ENCODE measurements around the gene MEP1A.
"Not testable (repeated sequence)": the region's sequence is repeated elsewhere in the genome, so short reads cannot be mapped to it uniquely, and the experiment has no call there.

Gene MEP1A

DNA sequence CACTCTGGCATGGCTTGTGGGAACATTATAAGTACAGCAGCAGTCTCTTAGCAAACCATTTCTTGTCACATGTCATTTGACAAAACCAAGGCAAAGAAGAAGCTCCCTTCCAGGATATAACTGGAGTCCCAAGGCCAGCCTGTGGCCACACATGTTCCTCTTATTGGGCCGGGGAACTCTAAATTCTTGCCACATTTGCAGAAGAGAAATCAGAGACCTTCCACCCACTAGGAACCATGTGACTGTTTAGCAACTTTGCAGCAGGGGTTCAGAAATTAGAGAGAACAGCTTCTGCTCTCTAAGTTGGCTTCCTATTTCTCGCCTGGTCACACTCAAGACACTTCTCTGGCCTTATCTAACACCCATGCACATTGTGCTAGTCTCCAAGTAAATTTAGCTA lies 20.4 kb upstream of the MEP1A start:
- TF ChIP-seq, protein P1, sequence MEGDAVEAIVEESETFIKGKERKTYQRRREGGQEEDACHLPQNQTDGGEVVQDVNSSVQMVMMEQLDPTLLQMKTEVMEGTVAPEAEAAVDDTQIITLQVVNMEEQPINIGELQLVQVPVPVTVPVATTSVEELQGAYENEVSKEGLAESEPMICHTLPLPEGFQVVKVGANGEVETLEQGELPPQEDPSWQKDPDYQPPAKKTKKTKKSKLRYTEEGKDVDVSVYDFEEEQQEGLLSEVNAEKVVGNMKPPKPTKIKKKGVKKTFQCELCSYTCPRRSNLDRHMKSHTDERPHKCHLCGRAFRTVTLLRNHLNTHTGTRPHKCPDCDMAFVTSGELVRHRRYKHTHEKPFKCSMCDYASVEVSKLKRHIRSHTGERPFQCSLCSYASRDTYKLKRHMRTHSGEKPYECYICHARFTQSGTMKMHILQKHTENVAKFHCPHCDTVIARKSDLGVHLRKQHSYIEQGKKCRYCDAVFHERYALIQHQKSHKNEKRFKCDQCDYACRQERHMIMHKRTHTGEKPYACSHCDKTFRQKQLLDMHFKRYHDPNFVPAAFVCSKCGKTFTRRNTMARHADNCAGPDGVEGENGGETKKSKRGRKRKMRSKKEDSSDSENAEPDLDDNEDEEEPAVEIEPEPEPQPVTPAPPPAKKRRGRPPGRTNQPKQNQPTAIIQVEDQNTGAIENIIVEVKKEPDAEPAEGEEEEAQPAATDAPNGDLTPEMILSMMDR (IDR thresholded peaks at IDR 0.05), result peak; percentile 30
- Histone ChIP-seq H3K27ac (peak overlapping the region; percentile 92), H3K9me3 (no peaks in the 10 kb centered on the region), H3K36me3 (no peaks in the 10 kb centered on the region), H3K4me1 (ENCODE audit: control insufficient read depth in 1 of 2, insufficient read depth in 1 of 2, low read depth in 1 of 2, low read length in 1 of 2) (peaks cover 43 to 44% of the 10 kb centered on the region in 2 experiments), H3K27me3 (no peaks in the 10 kb centered on the region), H3K4me3 (ENCODE audit: low read depth in 1 of 2, low read length in 1 of 2) (peak overlapping the region; percentile 15 to 26)

DNA sequence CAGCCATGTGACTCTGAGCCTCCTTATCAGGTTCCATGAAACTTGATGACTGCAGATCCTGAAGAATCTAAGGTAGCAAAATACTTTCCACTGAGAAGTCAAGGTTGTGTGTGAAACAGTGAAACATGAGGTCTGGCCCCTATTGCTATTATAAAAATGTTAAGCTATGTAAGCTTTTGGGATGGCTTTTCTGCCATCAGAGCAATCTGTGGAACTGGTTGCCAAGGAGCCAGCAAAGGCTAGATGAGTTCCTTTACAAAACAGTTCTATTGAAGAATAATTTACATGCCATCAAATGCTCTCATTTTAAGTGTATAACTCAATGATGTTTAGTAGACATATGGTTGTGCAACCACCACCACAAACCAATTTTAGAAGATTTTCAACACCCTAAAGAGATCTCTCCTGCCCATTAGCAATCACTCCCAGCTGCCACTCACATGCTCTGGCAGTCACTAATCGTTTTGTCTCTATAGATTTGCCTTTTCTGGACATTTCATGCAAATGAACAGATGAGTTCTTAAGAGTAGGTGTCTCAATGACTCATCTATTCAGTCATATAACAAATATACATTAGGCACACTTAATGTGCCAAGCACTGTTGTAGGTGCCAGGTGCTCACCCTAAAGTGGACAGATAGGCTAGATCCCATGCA lies 19.9 kb upstream of the MEP1A start:
- Histone ChIP-seq H3K27ac (peak overlapping the region; percentile 92), H3K4me3 (ENCODE audit: low read depth in 1 of 2, low read length in 1 of 2) (peak overlapping the region in 1 of 2 experiments; percentile 26), H3K36me3 (no peaks in the 10 kb centered on the region), H3K27me3 (no peaks in the 10 kb centered on the region), H3K4me1 (ENCODE audit: control insufficient read depth in 1 of 2, insufficient read depth in 1 of 2, low read depth in 1 of 2, low read length in 1 of 2) (peaks cover 43 to 44% of the 10 kb centered on the region in 2 experiments), H3K9me3 (no peaks in the 10 kb centered on the region)
- TF ChIP-seq, protein P1 (IDR thresholded peaks at IDR 0.05), result no peak

DNA sequence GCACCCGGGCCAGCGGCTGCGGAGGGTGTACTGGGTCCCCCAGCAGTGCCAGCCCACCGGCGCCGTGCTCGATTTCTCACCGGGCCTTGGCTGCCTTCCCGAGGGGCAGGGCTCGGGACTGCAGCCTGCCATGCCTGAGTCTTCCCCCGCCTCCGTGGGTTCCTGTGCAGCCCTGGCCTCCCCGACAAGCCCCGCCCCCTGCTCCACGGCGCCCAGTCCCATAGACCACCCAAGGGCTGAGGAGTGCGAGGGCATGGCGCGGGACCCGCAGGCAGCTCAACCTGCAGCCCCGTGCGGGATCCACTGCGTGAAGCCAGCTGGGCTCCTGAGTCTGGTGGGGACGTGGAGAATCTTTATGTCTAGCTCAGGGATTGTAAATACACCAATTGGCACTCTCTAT lies 18.5 kb upstream of the MEP1A start:
- not testable (repeated sequence) for H3K36me3 ChIP-seq; H3K9me3 ChIP-seq; H3K27me3 ChIP-seq; H3K27ac ChIP-seq; H3K4me3 ChIP-seq (ENCODE audit: low read depth in 1 of 2, low read length in 1 of 2)
- peaks cover 43 to 44% of the 10 kb centered on the region in 2 experiments for H3K4me1 ChIP-seq (ENCODE audit: control insufficient read depth in 1 of 2, insufficient read depth in 1 of 2, low read depth in 1 of 2, low read length in 1 of 2)

DNA sequence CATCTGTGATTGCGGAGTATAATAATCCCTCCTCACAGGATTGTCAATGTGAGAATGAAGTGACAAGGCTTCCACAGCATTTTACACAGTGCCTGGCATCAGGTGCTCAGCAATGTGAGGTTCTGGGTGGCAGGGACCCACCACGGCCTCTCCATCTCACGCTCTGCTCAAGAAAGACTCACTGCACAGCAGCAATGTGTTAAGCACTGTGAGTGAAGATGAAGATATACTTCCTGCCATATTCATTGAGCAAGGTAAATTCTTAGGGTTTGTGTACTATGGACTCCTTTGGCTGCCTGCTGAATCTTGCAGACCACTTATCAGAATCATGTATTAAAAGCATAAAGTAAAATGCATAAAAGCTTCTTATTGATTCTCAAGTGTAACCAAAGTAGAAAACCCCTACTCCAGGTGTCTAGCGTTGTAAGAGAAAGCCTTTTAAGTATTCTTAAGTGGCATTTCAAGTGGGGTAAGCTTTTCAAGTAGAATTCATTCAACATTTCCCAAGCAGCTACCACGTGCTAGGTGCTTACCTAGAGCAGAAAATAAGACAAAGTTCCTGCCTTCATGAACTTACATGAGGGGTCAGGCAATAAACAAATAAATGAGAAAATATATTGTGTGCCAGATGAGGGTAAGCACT lies 17.0 kb upstream of the MEP1A start:
- Histone ChIP-seq H3K27ac (no peak overlapping the region), H3K27me3 (no peaks in the 10 kb centered on the region), H3K9me3 (no peaks in the 10 kb centered on the region), H3K4me1 (ENCODE audit: control insufficient read depth in 1 of 2, insufficient read depth in 1 of 2, low read depth in 1 of 2, low read length in 1 of 2) (peaks cover 31% of the 10 kb centered on the region in 2 experiments), H3K36me3 (no peaks in the 10 kb centered on the region), H3K4me3 (ENCODE audit: low read depth in 1 of 2, low read length in 1 of 2) (no peak overlapping the region)
- TF ChIP-seq, protein P1 (IDR thresholded peaks at IDR 0.05), result no peak

DNA sequence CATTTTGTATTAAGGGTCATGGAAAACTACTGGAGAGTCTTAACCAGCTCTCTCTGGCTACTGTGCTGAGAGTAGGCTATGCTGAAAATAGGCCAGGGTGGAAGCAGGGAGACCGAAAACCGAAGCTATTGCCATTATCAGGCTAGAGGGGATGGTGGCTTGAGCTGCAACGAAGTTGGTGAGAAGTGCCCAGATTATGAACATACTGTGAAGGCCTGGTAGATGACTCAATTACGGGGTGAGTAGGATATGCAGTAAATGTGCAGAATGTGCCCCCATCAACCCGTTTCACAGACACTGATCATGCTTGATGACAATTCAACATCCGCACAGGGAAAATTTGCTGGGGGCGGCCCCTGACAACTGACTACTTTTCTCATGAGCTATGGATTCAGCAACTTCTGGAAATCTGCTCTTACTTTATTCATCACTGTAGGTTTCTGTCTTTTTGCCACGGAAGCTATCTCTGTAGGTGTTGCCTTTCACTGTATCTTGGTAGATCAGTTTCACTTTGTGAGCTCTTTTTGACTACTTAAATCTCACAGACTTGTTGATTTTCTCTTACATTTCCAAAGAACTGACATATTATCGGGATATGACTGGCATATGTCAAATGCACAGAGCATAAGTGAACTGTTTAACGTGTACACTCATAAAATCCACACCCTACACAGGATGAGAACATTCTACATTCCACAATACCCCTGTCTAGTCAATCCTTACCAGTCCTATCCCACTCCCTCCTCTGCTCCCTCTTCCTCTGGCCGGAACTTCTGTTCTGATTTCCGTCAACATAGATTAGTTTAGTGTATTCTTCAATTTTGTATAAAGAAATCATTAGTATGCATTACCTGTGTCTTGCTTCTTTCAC lies 15.5 kb upstream of the MEP1A start:
- Histone ChIP-seq H3K27me3 (no peaks in the 10 kb centered on the region), H3K4me3 (ENCODE audit: low read depth in 1 of 2, low read length in 1 of 2) (no peak overlapping the region), H3K9me3 (no peaks in the 10 kb centered on the region), H3K36me3 (no peaks in the 10 kb centered on the region), H3K4me1 (ENCODE audit: control insufficient read depth in 1 of 2, insufficient read depth in 1 of 2, low read depth in 1 of 2, low read length in 1 of 2) (peaks cover 16% of the 10 kb centered on the region in 2 experiments), H3K27ac (no peak overlapping the region)
- TF ChIP-seq, protein P1 (IDR thresholded peaks at IDR 0.05), result no peak
